Stimulated activated CD8-positive, alpha-beta memory T cell treated with anti-CD3 and anti-CD28 coated beads, Interleukin-2, amount 100 ng/mL, for 1 hour (primary cell): ENCODE measurements around the gene GCSAML.

Experiments used
- DNase-seq, 2 donors: peaks; one replicate each; pipeline ENCODE4 v3.0.0-alpha.2; 2020; ENCODE audit warnings: low read depth in 2 of 2

GCSAML gene

GRCh38 chr1:247574236-247574635 lies 25.3 kb downstream of the GCSAML start:
- no peak for DNase-seq

- no peak for DNase-seq
Observed at GRCh38 chr1:247574664-247575063, 25.7 kb downstream of the GCSAML start.

GRCh38 chr1:247576514-247576913 lies 27.6 kb downstream of the GCSAML start:
- DNase-seq = no peak

DNA sequence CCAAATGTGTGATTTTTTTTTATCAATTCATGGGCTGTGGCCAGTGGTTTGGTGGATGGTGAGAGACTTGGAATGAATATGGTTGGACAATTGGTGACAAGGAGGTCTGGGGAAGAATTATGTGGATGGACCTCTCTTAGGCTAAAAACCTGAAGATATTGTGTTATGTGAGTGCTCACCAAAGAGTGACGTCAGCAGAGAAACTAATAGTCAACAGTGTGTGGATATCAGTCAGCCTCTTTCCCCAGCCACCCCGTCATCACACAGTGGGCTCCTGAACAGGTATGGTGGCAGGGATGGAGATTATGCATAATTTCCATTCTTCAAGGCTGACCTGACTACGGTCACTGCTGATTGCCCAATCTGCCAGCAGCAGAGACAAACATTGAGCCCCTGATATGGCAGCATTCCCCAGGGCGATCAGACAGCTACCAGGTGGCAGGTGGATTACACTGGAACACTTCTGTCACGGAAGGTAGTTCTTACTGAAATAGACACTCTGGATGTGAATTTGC lies 30.1 kb downstream of the GCSAML start:
- no peak for DNase-seq

DNA sequence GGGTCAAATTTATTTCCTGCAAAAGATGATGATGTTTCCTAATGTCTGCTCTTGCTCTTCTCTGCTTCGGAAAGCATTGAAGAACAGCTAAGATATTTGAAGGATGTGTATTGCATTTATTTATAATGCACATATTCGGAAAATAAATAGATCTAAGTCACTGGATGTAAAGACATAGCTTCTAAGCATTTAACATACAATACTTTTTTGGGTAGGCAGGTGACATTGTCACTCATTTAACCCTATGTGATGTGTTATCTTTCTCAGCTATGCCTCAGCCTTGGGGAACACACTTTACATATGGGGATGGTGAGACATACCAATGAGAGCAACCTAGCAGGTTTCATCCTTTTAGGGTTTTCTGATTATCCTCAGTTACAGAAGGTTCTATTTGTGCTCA lies 39.1 kb downstream of the GCSAML start, which contains the start of gene OR2G2:
Gene OR2G2, plus strand, starts transcription at position 301 of the 400 bp plus-strand sequence. Its CDS starts 0 bp downstream, at position 301.
- no peak for DNase-seq

DNA sequence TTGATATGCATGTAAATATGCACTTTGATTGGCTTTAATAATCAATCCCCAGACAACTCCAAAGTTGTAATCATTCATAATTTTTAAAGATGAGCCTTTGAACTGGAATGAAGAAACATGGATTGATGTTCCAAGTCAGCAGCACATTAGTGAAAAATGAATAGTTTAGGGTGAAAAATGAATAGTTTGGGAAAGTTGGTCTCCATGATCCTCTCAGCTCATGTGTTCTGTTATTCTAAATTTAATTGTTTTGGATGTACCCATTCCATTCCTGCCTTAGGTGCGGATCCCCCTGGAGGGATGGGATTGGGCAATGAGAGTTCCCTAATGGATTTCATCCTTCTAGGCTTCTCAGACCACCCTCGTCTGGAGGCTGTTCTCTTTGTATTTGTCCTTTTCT lies 56.4 kb downstream of the GCSAML start, which contains the start of gene OR2G3:
Gene OR2G3, plus strand, starts transcription at position 301 of the 400 bp plus-strand sequence. Its CDS starts 0 bp downstream, at position 301.
- DNase-seq = no peak

- no peak for DNase-seq
Observed at GRCh38 chr1:247613405-247613804, 64.5 kb downstream of the GCSAML start.

DNA sequence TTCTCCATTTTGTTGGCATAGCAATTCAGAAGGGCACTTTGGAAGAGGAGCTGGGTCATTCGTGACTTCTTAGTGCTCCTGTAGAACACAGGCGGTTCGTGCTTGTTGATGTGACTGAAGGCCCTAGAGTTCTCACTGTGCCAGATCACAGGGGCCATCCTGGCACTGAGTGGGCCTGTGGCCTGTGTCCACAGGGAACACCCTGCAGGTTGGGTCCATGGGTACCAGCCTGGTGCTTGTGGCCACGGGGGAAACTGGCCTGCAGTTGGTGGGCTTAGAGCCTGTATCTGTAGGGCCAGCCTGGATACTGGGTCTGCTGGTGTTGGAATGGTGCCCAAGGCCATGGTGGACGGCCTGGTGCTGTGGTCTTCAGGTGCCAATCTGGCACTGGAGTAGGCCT lies 65.7 kb downstream of the GCSAML start:
- no peak for DNase-seq
